ENCODE results near the gene CTRL. TPM values are rescaled to one million over a fixed set of nuclear protein-coding genes. Genes with fewer than 3 reads are reported as not detected.

CTRL gene
- total RNA-seq, 1 experiment from 2014 or later, result 2.6 TPM

DNA sequence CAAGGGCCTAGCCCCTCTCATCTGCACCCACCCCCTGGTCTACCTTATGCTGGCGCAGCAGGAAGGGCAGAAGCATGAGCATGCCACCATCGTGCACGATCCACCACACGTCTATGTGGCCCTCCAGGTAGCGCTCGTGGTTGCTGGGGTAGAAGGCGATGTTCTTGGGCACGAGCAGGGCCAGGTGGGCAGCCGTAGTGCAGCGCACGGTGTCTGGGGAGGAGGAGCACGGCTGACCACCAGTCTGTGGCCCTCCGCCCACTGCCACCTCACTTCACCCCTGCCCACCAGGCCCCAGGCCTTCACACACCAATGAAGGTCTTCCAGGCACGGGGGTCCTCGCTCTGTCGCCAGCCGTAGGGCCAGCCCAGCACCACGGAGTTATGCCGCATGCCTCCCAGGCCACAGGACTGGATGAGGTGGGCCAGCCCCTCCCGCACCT, 14.5 kb upstream of the CTRL start:
- CTCF ChIA-PET, result no interaction called here
- Mint-ChIP-seq H3K4me3 (ENCODE audit: low read depth, unreplicated experiment) (no peak overlapping the region), H3K4me1 (ENCODE audit: low read depth, unreplicated experiment) (peaks cover 9% of the 10 kb centered on the region), H3K9me3 (ENCODE audit: low read depth, unreplicated experiment) (no peaks in the 10 kb centered on the region), H3K27ac (ENCODE audit: unreplicated experiment) (peak overlapping the region; percentile 21), H3K27me3 (ENCODE audit: unreplicated experiment) (no peaks in the 10 kb centered on the region), H3K36me3 (ENCODE audit: insufficient read depth, unreplicated experiment) (peaks cover 68% of the 10 kb centered on the region)
- intact Hi-C loops (cut with micrococcal nuclease; ENCODE audit: unreplicated experiment), result no loop called here
- TF ChIP-seq, protein P1, sequence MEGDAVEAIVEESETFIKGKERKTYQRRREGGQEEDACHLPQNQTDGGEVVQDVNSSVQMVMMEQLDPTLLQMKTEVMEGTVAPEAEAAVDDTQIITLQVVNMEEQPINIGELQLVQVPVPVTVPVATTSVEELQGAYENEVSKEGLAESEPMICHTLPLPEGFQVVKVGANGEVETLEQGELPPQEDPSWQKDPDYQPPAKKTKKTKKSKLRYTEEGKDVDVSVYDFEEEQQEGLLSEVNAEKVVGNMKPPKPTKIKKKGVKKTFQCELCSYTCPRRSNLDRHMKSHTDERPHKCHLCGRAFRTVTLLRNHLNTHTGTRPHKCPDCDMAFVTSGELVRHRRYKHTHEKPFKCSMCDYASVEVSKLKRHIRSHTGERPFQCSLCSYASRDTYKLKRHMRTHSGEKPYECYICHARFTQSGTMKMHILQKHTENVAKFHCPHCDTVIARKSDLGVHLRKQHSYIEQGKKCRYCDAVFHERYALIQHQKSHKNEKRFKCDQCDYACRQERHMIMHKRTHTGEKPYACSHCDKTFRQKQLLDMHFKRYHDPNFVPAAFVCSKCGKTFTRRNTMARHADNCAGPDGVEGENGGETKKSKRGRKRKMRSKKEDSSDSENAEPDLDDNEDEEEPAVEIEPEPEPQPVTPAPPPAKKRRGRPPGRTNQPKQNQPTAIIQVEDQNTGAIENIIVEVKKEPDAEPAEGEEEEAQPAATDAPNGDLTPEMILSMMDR (IDR thresholded peaks at IDR 0.05; ENCODE audit: unreplicated experiment), result no peak
- BruUV-seq (replicated peaks), result no TSS peak
- no peak for DNase-seq

- Mint-ChIP-seq H3K27me3 (ENCODE audit: unreplicated experiment) (no peaks in the 10 kb centered on the region), H3K4me1 (ENCODE audit: low read depth, unreplicated experiment) (peaks cover 9% of the 10 kb centered on the region), H3K9me3 (ENCODE audit: low read depth, unreplicated experiment) (no peaks in the 10 kb centered on the region), H3K4me3 (ENCODE audit: low read depth, unreplicated experiment) (no peak overlapping the region), H3K27ac (ENCODE audit: unreplicated experiment) (no peak overlapping the region), H3K36me3 (ENCODE audit: insufficient read depth, unreplicated experiment) (peaks cover 64% of the 10 kb centered on the region)
- intact Hi-C loops (cut with micrococcal nuclease; ENCODE audit: unreplicated experiment), result no loop called here
- CTCF ChIA-PET, result no interaction called here
- BruUV-seq (replicated peaks), result TSS peak; percentile 14
- TF ChIP-seq, protein P1 (IDR thresholded peaks at IDR 0.05; ENCODE audit: unreplicated experiment), result no peak
- no peak for DNase-seq
These were observed 13.8 kb upstream of the CTRL start for GRCh38 chr16:67945392-67945933.

- Mint-ChIP-seq H3K36me3 (ENCODE audit: insufficient read depth, unreplicated experiment) (peaks cover 64% of the 10 kb centered on the region), H3K9me3 (ENCODE audit: low read depth, unreplicated experiment) (no peaks in the 10 kb centered on the region), H3K4me1 (ENCODE audit: low read depth, unreplicated experiment) (peaks cover 9% of the 10 kb centered on the region), H3K27ac (ENCODE audit: unreplicated experiment) (no peak overlapping the region), H3K27me3 (ENCODE audit: unreplicated experiment) (no peaks in the 10 kb centered on the region), H3K4me3 (ENCODE audit: low read depth, unreplicated experiment) (no peak overlapping the region)
- TF ChIP-seq, protein P1 (IDR thresholded peaks at IDR 0.05; ENCODE audit: unreplicated experiment), result no peak
- no peak for DNase-seq
- BruUV-seq (replicated peaks), result no TSS peak
- CTCF ChIA-PET, result interaction anchor here (0.5 kb wide), 1 partner anchor 1850 kb away, joined by 3 read pairs; no protein-coding TSS in a partner anchor
- intact Hi-C loops (cut with micrococcal nuclease; ENCODE audit: unreplicated experiment), result no loop called here
These were observed 13.2 kb upstream of the CTRL start for GRCh38 chr16:67944690-67945391.

DNA sequence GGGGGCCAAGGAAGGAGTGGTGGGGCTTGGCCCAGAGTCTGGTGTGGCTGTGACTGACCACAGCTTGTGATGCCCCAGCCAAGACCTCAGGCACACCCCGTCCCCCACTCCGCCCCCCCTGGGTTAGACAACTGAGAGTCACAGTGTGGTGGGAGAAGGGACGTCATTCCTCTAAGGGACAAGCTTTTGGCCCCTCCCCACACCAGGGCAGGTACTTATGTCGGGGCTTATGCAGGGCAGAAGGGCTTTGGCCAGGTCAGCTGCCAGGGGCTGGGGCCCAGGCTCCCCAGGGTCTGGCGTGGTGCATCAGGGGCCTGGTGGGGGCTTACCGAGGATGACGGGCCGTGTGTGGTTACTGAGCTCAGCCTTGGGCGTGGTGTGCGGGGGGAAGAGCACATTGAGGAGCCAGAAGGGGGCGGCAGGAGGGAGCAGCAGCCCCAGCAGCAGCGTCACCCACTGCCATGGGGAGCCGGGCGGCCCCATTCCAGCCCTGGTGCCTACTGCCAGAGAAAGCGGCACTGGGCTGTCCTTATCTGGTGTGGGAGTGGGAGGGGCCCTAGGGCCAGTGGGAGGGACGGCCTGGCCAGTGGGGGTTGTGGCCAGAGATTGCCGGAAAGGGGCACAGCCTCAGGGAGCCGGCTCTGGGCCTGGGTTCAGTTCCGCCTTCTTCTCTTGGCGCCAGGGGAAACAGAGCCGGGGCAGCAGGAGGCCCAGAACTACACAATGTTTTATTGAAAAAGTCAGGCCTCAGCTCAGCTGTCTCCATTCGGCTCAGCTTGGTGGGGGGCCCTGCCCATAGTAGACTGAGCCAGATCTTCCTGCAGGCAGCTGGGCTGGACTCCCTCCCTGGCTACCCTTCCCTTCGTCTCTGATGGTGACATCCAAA, 12.2 kb upstream of the CTRL start, which contains the start of gene LCAT:
Gene LCAT, minus strand, starts transcription at position 502 of the 886 bp plus-strand sequence. Its CDS starts 19 bp downstream, at position 483.
- TF ChIP-seq, protein P1 (IDR thresholded peaks at IDR 0.05; ENCODE audit: unreplicated experiment), result no peak
- no peak within 1 kb of the TSS for H3K4me3 Mint-ChIP-seq (ENCODE audit: low read depth, unreplicated experiment)
- no peaks in the 10 kb centered on the region for H3K27me3 Mint-ChIP-seq (ENCODE audit: unreplicated experiment)
- no peak for DNase-seq
- CTCF ChIA-PET, result interaction anchor here (0.5 kb wide), 1 partner anchor 1851 kb away, joined by 3 read pairs; no protein-coding TSS in a partner anchor
- H3K9me3 Mint-ChIP-seq (ENCODE audit: low read depth, unreplicated experiment), result no peaks in the 10 kb centered on the region
- peaks cover 67% of the 10 kb centered on the region for H3K36me3 Mint-ChIP-seq (ENCODE audit: insufficient read depth, unreplicated experiment)
- intact Hi-C loops (cut with micrococcal nuclease; ENCODE audit: unreplicated experiment), result no loop called here
- no peak within 1 kb of the TSS for H3K27ac Mint-ChIP-seq (ENCODE audit: unreplicated experiment)
- peaks cover 9% of the 10 kb centered on the region for H3K4me1 Mint-ChIP-seq (ENCODE audit: low read depth, unreplicated experiment)
- BruUV-seq (replicated peaks), result no TSS peak

Data from Calu3 (cell line).